GM06990 (cell line): ENCODE data around the gene RPS6KB2.

Experiments
- DNase-seq: peaks from one replicate; pipeline ENCODE4 v3.0.0-alpha.2; 2011; ENCODE audit not compliant: insufficient read length; ENCODE audit errors: extremely low read depth
- H3K27me3 ChIP-seq: replicated peaks from 2 replicates; pipeline ENCODE4 v1.6.0; 2011; ENCODE audit warnings: low read length; ENCODE audit not compliant: control insufficient read depth, insufficient read depth
- H3K36me3 ChIP-seq: 2 replicates; pipeline ENCODE4 v1.5.1; 2011; ENCODE audit warnings: low read length; ENCODE audit not compliant: control insufficient read depth, insufficient read depth
- H3K4me3 ChIP-seq: replicated peaks from 2 replicates; pipeline ENCODE4 v1.5.1; 2011; ENCODE audit warnings: low read depth, mild to moderate bottlenecking, control low read depth, low read length
- CTCF ChIP-seq: IDR thresholded peaks from 2 replicates; pipeline ENCODE4 v1.5.1; 2011; ENCODE audit warnings: low read length, control low read depth, mild to moderate bottlenecking, inconsistent platforms; ENCODE audit not compliant: insufficient read depth, poor library complexity, severe bottlenecking

RPS6KB2 gene

GRCh38 chr11:67429722-67430121 lies 1.4 kb downstream of the RPS6KB2 start:
- Histone ChIP-seq H3K36me3 (peaks cover 24% of the 10 kb centered on the region), H3K4me3 (no peak overlapping the region), H3K27me3 (no peaks in the 10 kb centered on the region)
- TF ChIP-seq CTCF, result no peak
- DNase-seq, result no peak

GRCh38 chr11:67431346-67432249 lies 3.3 kb downstream of the RPS6KB2 start:
- no peak for TF ChIP-seq CTCF
- Histone ChIP-seq H3K36me3 (peaks cover 32% of the 10 kb centered on the region), H3K4me3 (no peak overlapping the region), H3K27me3 (no peaks in the 10 kb centered on the region)
- DNase-seq, result no peak

GRCh38 chr11:67432655-67433349 lies 4.5 kb downstream of the RPS6KB2 start:
- no peak for TF ChIP-seq CTCF
- Histone ChIP-seq H3K36me3 (peaks cover 32% of the 10 kb centered on the region), H3K27me3 (no peaks in the 10 kb centered on the region), H3K4me3 (no peak overlapping the region)
- peak; percentile 46 for DNase-seq

- H3K36me3 ChIP-seq, result peaks cover 32% of the 10 kb centered on the region
- TF ChIP-seq CTCF, result no peak
- H3K4me3 ChIP-seq, result no peak overlapping the region; the same call in none of the 2 replicates
- peak; percentile 51 for DNase-seq
- H3K27me3 ChIP-seq, result no peaks in the 10 kb centered on the region
Observed at GRCh38 chr11:67433536-67434394, 5.5 kb downstream of the RPS6KB2 start.

- Histone ChIP-seq H3K36me3 (peaks cover 32% of the 10 kb centered on the region), H3K27me3 (no peaks in the 10 kb centered on the region), H3K4me3 (peak overlapping the region; percentile 4)
- DNase-seq, result peak; percentile 50
- TF ChIP-seq CTCF, result no peak
Observed at GRCh38 chr11:67434395-67434881, 6.1 kb downstream of the RPS6KB2 start.
